Esophagus muscularis mucosa (tissue), 4 donors: ENCODE data around the gene C12orf75.

Experiments
- EP300 ChIP-seq: sonication (generic); formaldehyde crosslinking; IDR thresholded peaks from one replicate; pipeline ENCODE4 v1.6.1; 2017; ENCODE audit warnings: antibody characterized with exemption
- POLR2A ChIP-seq: fragments of 450-650 bp; IDR thresholded peaks from one replicate; pipeline ENCODE4 v1.6.1; 2017; ENCODE audit warnings: antibody characterized with exemption, moderate library complexity, mild to moderate bottlenecking, low read depth
- TF ChIP-seq, protein P1 (sequence below), 3 experiments: fragments of 200-600 bp in 2 of 3; fragments of 450-650 bp in 1 of 3; sonication (generic) in 2 of 3; IDR thresholded peaks; one replicate each; pipeline ENCODE4 v1.5.1; 2017 to 2019; ENCODE audit warnings: antibody characterized with exemption in 3 of 3, mild to moderate bottlenecking in 2 of 3, moderate library complexity in 1 of 3

DNA sequence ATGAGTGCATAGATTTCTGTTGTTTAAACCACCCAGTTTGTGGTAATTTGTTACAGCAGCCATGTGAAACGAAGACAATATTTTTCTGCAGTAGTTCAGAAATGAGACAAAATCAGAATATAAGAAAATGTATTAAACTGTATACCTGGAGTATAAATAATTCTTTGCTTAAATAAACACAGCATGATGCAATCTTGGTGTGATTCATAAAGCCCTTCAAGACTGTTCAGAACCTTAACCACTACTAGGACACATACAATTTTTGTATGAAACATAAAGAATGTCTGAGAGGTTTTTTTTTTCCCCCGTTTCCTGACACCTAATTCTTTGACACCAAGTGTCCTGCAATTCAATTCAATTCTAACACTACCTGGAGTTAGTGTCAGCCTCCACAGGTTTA is 10.5 kb downstream of the C12orf75 start:
- TF ChIP-seq, protein P1, sequence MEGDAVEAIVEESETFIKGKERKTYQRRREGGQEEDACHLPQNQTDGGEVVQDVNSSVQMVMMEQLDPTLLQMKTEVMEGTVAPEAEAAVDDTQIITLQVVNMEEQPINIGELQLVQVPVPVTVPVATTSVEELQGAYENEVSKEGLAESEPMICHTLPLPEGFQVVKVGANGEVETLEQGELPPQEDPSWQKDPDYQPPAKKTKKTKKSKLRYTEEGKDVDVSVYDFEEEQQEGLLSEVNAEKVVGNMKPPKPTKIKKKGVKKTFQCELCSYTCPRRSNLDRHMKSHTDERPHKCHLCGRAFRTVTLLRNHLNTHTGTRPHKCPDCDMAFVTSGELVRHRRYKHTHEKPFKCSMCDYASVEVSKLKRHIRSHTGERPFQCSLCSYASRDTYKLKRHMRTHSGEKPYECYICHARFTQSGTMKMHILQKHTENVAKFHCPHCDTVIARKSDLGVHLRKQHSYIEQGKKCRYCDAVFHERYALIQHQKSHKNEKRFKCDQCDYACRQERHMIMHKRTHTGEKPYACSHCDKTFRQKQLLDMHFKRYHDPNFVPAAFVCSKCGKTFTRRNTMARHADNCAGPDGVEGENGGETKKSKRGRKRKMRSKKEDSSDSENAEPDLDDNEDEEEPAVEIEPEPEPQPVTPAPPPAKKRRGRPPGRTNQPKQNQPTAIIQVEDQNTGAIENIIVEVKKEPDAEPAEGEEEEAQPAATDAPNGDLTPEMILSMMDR (IDR thresholded peaks at IDR 0.05): no peak
- no peak for TF ChIP-seq POLR2A
- TF ChIP-seq EP300: no peak
